GM19351 (cell line): ENCODE results near the gene PDE4D.

Experiments used
- ATAC-seq: cut with Tn5 transposase; IDR thresholded peaks from one replicate; pipeline ENCODE4 v1.9.1; 2021; ENCODE audit warnings: mild to moderate bottlenecking, moderate library complexity; ENCODE audit not compliant: unreplicated experiment

PDE4D gene

GRCh38 chr5:59100875-59101274, 792.7 kb downstream of the PDE4D start:
- ATAC-seq: no peak

GRCh38 chr5:59099995-59100345, 793.6 kb downstream of the PDE4D start:
- ATAC-seq: no peak

GRCh38 chr5:59099270-59099994, 794.1 kb downstream of the PDE4D start:
- peak; percentile 90 for ATAC-seq

- ATAC-seq: no peak
Observed at GRCh38 chr5:59098743-59099142, 794.8 kb downstream of the PDE4D start.

GRCh38 chr5:59097712-59098111, 795.8 kb downstream of the PDE4D start:
- ATAC-seq: no peak

GRCh38 chr5:59097116-59097515, 796.4 kb downstream of the PDE4D start:
- no peak for ATAC-seq

- no peak for ATAC-seq
Observed at GRCh38 chr5:59095480-59095879, 798.0 kb downstream of the PDE4D start.

- no peak for ATAC-seq
Observed at GRCh38 chr5:59094864-59095263, 798.7 kb downstream of the PDE4D start.

- no peak for ATAC-seq
Observed at GRCh38 chr5:59093329-59093728, 800.2 kb downstream of the PDE4D start.

GRCh38 chr5:59092758-59093157, 800.8 kb downstream of the PDE4D start:
- no peak for ATAC-seq

- no peak for ATAC-seq
Observed at GRCh38 chr5:59091965-59092364, 801.6 kb downstream of the PDE4D start.

GRCh38 chr5:59090323-59090722, 803.2 kb downstream of the PDE4D start:
- no peak for ATAC-seq

GRCh38 chr5:59089767-59090166, 803.8 kb downstream of the PDE4D start:
- no peak for ATAC-seq

- ATAC-seq: no peak
Observed at GRCh38 chr5:59088546-59088945, 805.0 kb downstream of the PDE4D start.

GRCh38 chr5:59086024-59086423, 807.5 kb downstream of the PDE4D start:
- ATAC-seq: no peak

GRCh38 chr5:59081693-59082092, 811.8 kb downstream of the PDE4D start:
- ATAC-seq: no peak

- ATAC-seq: no peak
Observed at GRCh38 chr5:59079622-59080620, 813.6 kb downstream of the PDE4D start.

- no peak for ATAC-seq
Observed at GRCh38 chr5:59071755-59072549, 821.6 kb downstream of the PDE4D start.

GRCh38 chr5:59069438-59070079, 824.0 kb downstream of the PDE4D start:
- ATAC-seq: no peak

- ATAC-seq: no peak
Observed at GRCh38 chr5:59067956-59068656, 825.4 kb downstream of the PDE4D start.
